K562 (cell line): ENCODE data around the gene UBE2L3. TPM values are rescaled to one million over a fixed set of nuclear protein-coding genes. Genes with fewer than 3 reads are reported as not detected.
"Not testable (repeated sequence)": the region's sequence is repeated elsewhere in the genome, so short reads cannot be mapped to it uniquely, and the experiment has no call there.

Experiments used
- ATAC-seq: fragments of 200-7000 bp; cut with Tn5 transposase; 3 replicates; pipeline ENCODE4 v1.9.1; 2020; ENCODE audit warnings: moderate library complexity
- BruUV-seq: library from RNA; stranded (reverse); fragments of 400-500 nt; replicated peaks from 2 replicates; lab custom pipeline; 2021; lab: Mats Ljungman, UMichigan
- CTCF ChIA-PET: fragments of 300-600 bp; formaldehyde crosslinking; extraction: SDS; loops from one replicate; lab custom pipeline; 2021; ENCODE audit warnings: low intra/inter-chr PET ratio; lab: Yijun Ruan, JAX
- POLR2A ChIA-PET: fragments of 300-600, 350-650 bp; sonication (Branson Sonifier 250); formaldehyde crosslinking; extraction: SDS; loops from one replicate; lab custom pipeline; 2021; ENCODE audit warnings: antibody characterized with exemption, inconsistent platforms; lab: Yijun Ruan, JAX
- DNase-seq, 4 experiments: peaks; one replicate each; pipeline versions ENCODE4 v3.0.0 to v3.0.0-alpha.2; 2011 to 2018; ENCODE audit warnings: low spot score in 3 of 4, mixed read lengths in 3 of 4; ENCODE audit errors: extremely low read depth in 1 of 4
- FAIRE-seq: peaks from 2 replicates; lab custom pipeline; 2011; peaks lifted over from hg19 to GRCh38; lab: Jason Lieb, UNC
- H2AFZ ChIP-seq: 2 replicates; pipeline ENCODE4 v1.6.0; 2011; ENCODE audit warnings: low read depth, low read length, control low read depth, inconsistent platforms
- H3K27ac ChIP-seq: fragments of 200-600 bp; 3 replicates; pipeline ENCODE4 v1.8.0; 2011; ENCODE audit warnings: low read depth, mild to moderate bottlenecking, control low read depth, inconsistent platforms, low read length, moderate library complexity, mixed read lengths; ENCODE audit errors: extremely low read depth
- H3K27me3 ChIP-seq, 2 experiments: fragments of 300-600 bp in 1 of 2; 2 replicates in 1 of 2; 3 replicates in 1 of 2; pipeline versions ENCODE4 v1.6.0 to v1.8.0; 2011; ENCODE audit warnings: inconsistent platforms in 2 of 2, low read length in 2 of 2, mild to moderate bottlenecking in 1 of 2, mixed read lengths in 1 of 2, moderate library complexity in 1 of 2; ENCODE audit not compliant: control insufficient read depth in 2 of 2, insufficient read depth in 2 of 2
- H3K36me3 ChIP-seq: fragments of 300-600 bp; 3 replicates; pipeline ENCODE4 v1.8.0; 2011; ENCODE audit warnings: mild to moderate bottlenecking, low read length, inconsistent platforms; ENCODE audit not compliant: control insufficient read depth, insufficient read depth
- H3K4me1 ChIP-seq, 2 experiments: fragments of 200-600 bp in 1 of 2; replicated peaks in 1 of 2; 2 replicates in 1 of 2; 3 replicates in 1 of 2; pipeline versions ENCODE4 v1.5.1 to v1.8.0; 2011; ENCODE audit warnings: inconsistent platforms in 2 of 2, low read length in 2 of 2, mild to moderate bottlenecking in 1 of 2, mixed read lengths in 1 of 2, moderate library complexity in 1 of 2; ENCODE audit not compliant: control insufficient read depth in 2 of 2, insufficient read depth in 2 of 2
- H3K4me2 ChIP-seq: 2 replicates; pipeline ENCODE4 v1.6.1; 2011; ENCODE audit warnings: low read length, control low read depth, inconsistent platforms, mixed read lengths; ENCODE audit not compliant: insufficient read depth
- H3K4me3 ChIP-seq: fragments of 200-600 bp; sonication (generic), shearing (Covaris generic); 2 replicates; pipeline ENCODE4 v1.5.1; 2016; ENCODE audit warnings: control low read depth, inconsistent platforms
- H3K79me2 ChIP-seq: fragments of 200-600 bp; 3 replicates; pipeline ENCODE4 v1.8.0; 2011; ENCODE audit warnings: low read length, inconsistent platforms; ENCODE audit not compliant: control insufficient read depth, insufficient read depth
- H3K9ac ChIP-seq, 2 experiments: 2 replicates each; pipeline versions ENCODE4 v1.6.0 to v1.6.1; 2011; ENCODE audit warnings: low read depth in 2 of 2, low read length in 2 of 2, control low read depth in 1 of 2, inconsistent platforms in 1 of 2, mild to moderate bottlenecking in 1 of 2, mixed read lengths in 1 of 2; ENCODE audit not compliant: insufficient read depth in 1 of 2
- H3K9me1 ChIP-seq: one replicate; pipeline ENCODE4 v1.6.0; 2011; ENCODE audit warnings: inconsistent platforms, mild to moderate bottlenecking, low read length, moderate library complexity; ENCODE audit not compliant: control insufficient read depth, insufficient read depth
- H3K9me3 ChIP-seq: replicated peaks from 2 replicates; pipeline ENCODE4 v1.5.1; 2011; ENCODE audit warnings: low read depth, low read length, inconsistent platforms; ENCODE audit not compliant: control insufficient read depth, insufficient read depth
- H4K20me1 ChIP-seq: replicated peaks from 2 replicates; pipeline ENCODE4 v1.6.1; 2011; ENCODE audit warnings: low read length, inconsistent platforms, mixed read lengths; ENCODE audit not compliant: control insufficient read depth, insufficient read depth
- CHCHD3 ChIP-seq: fragments of 250-450 bp; sonication (Bioruptor Pico); IDR thresholded peaks from 2 replicates; pipeline ENCODE4 v2.1.2; 2022; ENCODE audit warnings: mild to moderate bottlenecking
- JUNB ChIP-seq: fragments of 450-650 bp; formaldehyde crosslinking; conservative IDR thresholded peaks from 2 replicates; pipeline ENCODE4 v1.4.0; 2020; ENCODE audit warnings: mild to moderate bottlenecking
- MED1 ChIP-seq: sonication (generic); formaldehyde crosslinking; IDR thresholded peaks from 2 replicates; pipeline ENCODE4 v1.8.1; 2023; ENCODE audit warnings: missing genetic modification reagents, borderline replicate concordance
- ZFX ChIP-seq: sonication (generic); formaldehyde crosslinking; IDR thresholded peaks from 2 replicates; pipeline ENCODE4 v1.8.0; 2022; ENCODE audit warnings: mild to moderate bottlenecking, missing genetic modification reagents, moderate library complexity
- ZNF121 ChIP-seq: sonication (generic); formaldehyde crosslinking; conservative IDR thresholded peaks from 2 replicates; pipeline ENCODE4 v1.8.0; 2022; ENCODE audit warnings: missing genetic modification reagents
- ZNF282 ChIP-seq: sonication (generic); formaldehyde crosslinking; IDR thresholded peaks from 2 replicates; pipeline ENCODE4 v1.8.1; 2023; ENCODE audit warnings: missing genetic modification reagents
- WGBS: fragments of 100-300 bp; shearing (Covaris generic); methylation state at CpG from one replicate; pipeline ENCODE4 v1.1.6; 2016; ENCODE audit warnings: low coverage, mixed read lengths; ENCODE audit not compliant: insufficient coverage; ENCODE audit errors: missing lambda C conversion rate; 5-methylcytosine and 5-hydroxymethylcytosine counted together
- in situ Hi-C: fragments of 300-500 bp; cut with MboI; formaldehyde crosslinking; loops from 4 replicates; pipeline ENCODE4 v1.15.0; 2018; ENCODE audit warnings: inconsistent platforms, mixed read lengths
- intact Hi-C: fragments of 100-400 bp; cut with micrococcal nuclease; formaldehyde crosslinking; loops from 2 replicates; pipeline ENCODE4 v1.14.2; 2022
- polyA plus RNA-seq, 8 experiments: library from polyadenylated mRNA; depleted of rRNA in 4 of 8; stranded (reverse) in 5 of 8; unstranded in 3 of 8; fragments of >200 nt; fragmentation: Nextera tagmentation in 2 of 8; fragmentation: Illumina TruSeq in 1 of 8; extraction: Ambion mirVana in 2 of 8; extraction: Trizol in 1 of 8; gene quantifications; 2 replicates each; pipeline versions ENCODE4 v1.2.1 to v1.2.3, GENCODE V29; 2011 to 2014; ENCODE audit warnings: inconsistent platforms in 1 of 8, missing spikeins in 1 of 8
- total RNA-seq, 7 experiments: library from RNA; depleted of rRNA in 6 of 7; stranded (reverse); fragments of >200 nt in 6 of 7; fragmentation: Illumina TruSeq in 2 of 7; extraction: Trizol in 2 of 7; gene quantifications; 2 replicates each; pipeline versions ENCODE4 v1.2.1 to v1.2.3, GENCODE V29; 2011 to 2021; ENCODE audit warnings: low replicate concordance in 1 of 7
- TF ChIP-seq, protein P1 (sequence below): IDR thresholded peaks from 2 replicates; pipeline ENCODE4 v1.6.1; 2016; ENCODE audit warnings: missing genetic modification characterization, missing compliant biosample characterization
- TF ChIP-seq, protein P2 (sequence below): sonication (generic); formaldehyde crosslinking; IDR thresholded peaks from 2 replicates; pipeline ENCODE4 v1.8.0; 2022; ENCODE audit warnings: mild to moderate bottlenecking, missing genetic modification reagents
- TF ChIP-seq, protein P3 (sequence below): sonication (generic); formaldehyde crosslinking; IDR thresholded peaks from 2 replicates; pipeline ENCODE4 v1.8.1; 2023; ENCODE audit warnings: mild to moderate bottlenecking, missing genetic modification reagents
- TF ChIP-seq, protein P4 (sequence below): sonication (generic); formaldehyde crosslinking; IDR thresholded peaks from 2 replicates; pipeline ENCODE4 v1.8.1; 2023; ENCODE audit warnings: mild to moderate bottlenecking, missing genetic modification reagents

Gene UBE2L3
- total and polyA plus RNA-seq, 9 of the 15 experiments (the other 6 are each of a cell fraction or from before 2014, with no cell fraction given): 215 to 625 (median 285) TPM

DNA sequence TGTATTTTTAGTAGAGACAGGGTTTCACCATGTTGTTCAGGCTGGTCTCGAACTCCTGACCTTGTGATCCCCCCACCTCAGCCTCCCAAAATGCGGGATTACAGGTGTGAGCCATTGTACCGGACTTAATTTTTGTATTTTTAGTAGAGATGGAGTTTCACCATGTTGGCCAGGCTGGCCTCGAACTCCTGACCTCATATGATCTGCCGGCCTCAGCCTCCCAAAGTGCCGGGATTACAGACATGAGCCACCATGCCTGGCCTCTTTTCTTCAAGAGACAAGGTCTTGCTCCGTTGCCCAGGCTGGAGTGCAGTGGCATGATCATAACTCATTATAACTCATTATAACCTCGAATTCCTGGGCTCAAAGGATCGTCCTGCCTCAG, 13.1 kb downstream of the UBE2L3 start (continued):
- TF ChIP-seq, protein P1, sequence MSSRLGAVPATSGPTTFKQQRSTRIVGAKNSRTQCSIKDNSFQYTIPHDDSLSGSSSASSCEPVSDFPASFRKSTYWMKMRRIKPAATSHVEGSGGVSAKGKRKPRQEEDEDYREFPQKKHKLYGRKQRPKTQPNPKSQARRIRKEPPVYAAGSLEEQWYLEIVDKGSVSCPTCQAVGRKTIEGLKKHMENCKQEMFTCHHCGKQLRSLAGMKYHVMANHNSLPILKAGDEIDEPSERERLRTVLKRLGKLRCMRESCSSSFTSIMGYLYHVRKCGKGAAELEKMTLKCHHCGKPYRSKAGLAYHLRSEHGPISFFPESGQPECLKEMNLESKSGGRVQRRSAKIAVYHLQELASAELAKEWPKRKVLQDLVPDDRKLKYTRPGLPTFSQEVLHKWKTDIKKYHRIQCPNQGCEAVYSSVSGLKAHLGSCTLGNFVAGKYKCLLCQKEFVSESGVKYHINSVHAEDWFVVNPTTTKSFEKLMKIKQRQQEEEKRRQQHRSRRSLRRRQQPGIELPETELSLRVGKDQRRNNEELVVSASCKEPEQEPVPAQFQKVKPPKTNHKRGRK (tag): peak; percentile 1; the same call in 1 of the 2 replicates
- peak; percentile 16; the same call in 1 of the 2 replicates for TF ChIP-seq ZNF121 (CRISPR knock-in tag)
- 0 out of 2 replicates have a peak, but pooled peaks have one; percentile 4 for TF ChIP-seq JUNB

DNA sequence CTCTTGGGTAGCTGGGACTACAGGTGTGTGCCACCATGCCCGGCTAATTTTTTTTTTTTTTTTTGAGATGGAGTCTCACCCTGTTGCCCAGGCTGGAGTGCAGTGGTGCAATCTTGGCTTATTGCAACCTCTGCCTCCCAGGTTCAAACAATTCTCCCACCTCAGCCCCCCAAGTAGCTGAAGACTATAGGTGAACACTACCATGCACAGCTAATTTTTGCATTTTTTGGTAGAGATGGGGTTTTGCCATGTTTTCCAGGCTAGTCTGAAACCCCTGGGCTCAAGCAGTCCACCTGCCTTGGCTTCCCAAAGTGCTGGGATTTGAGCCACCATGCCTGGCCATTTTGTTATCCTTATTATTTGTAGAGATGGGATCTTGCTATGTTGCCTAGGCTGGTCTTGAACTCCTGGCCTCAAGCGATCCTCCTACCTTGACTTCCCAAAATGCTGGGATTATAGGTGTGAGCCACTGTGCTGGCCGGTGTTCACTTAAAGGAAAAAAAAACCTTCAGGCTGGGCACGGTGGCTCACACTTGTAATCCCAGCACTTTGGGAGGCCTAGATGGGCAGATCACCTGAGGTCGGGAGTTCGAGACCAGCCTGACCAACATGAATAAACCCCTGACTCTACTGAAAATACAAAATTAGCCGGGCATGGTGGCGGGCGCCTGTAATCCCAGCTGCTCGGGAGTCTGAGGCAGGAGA, 13.6 kb downstream of the UBE2L3 start:
- ATAC-seq, DNase-seq, H3K9ac ChIP-seq, FAIRE-seq, in situ Hi-C loops, H3K4me2 ChIP-seq, H2AFZ ChIP-seq, H3K27me3 ChIP-seq, CTCF ChIA-PET, H3K4me3 ChIP-seq, intact Hi-C loops, H3K9me3 ChIP-seq, H3K27ac ChIP-seq, BruUV-seq: not testable (repeated sequence)
- H4K20me1 ChIP-seq: peaks cover 68% of the 10 kb centered on the region
- POLR2A ChIA-PET: interaction anchor here (0.5 to 76.8 kb wide), 4 partner anchors 8 to 380 kb away, joined by 3 to 4622 read pairs (median 22); partner anchors contain the start of genes CCDC116, SDF2L1 and YDJC
- H3K4me1 ChIP-seq: peaks cover 13 to 16% of the 10 kb centered on the region in 2 experiments; a peak in 3 of 5 replicates
- WGBS: 64% methylated on average over 10 of the region's 10 CpGs
- peaks cover 97% of the 10 kb centered on the region for H3K79me2 ChIP-seq
- peaks cover 60% of the 10 kb centered on the region for H3K36me3 ChIP-seq
- H3K9me1 ChIP-seq: peaks cover 37% of the 10 kb centered on the region
- TF ChIP-seq, protein P2, sequence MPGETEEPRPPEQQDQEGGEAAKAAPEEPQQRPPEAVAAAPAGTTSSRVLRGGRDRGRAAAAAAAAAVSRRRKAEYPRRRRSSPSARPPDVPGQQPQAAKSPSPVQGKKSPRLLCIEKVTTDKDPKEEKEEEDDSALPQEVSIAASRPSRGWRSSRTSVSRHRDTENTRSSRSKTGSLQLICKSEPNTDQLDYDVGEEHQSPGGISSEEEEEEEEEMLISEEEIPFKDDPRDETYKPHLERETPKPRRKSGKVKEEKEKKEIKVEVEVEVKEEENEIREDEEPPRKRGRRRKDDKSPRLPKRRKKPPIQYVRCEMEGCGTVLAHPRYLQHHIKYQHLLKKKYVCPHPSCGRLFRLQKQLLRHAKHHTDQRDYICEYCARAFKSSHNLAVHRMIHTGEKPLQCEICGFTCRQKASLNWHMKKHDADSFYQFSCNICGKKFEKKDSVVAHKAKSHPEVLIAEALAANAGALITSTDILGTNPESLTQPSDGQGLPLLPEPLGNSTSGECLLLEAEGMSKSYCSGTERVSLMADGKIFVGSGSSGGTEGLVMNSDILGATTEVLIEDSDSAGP (CRISPR knock-in tag): 0 out of 2 replicates have a peak, but pooled peaks have one; percentile 41
- TF ChIP-seq ZNF282 (peak; percentile 77), ZFX (CRISPR knock-in tag) (0 out of 2 replicates have a peak, but pooled peaks have one; percentile 14), CHCHD3 (CRISPR knock-in tag) (peak; percentile 83; the same call in 1 of the 2 replicates), MED1 (CRISPR knock-in tag) (peak; percentile 68; the same call in 1 of the 2 replicates)
- TF ChIP-seq, protein P3, sequence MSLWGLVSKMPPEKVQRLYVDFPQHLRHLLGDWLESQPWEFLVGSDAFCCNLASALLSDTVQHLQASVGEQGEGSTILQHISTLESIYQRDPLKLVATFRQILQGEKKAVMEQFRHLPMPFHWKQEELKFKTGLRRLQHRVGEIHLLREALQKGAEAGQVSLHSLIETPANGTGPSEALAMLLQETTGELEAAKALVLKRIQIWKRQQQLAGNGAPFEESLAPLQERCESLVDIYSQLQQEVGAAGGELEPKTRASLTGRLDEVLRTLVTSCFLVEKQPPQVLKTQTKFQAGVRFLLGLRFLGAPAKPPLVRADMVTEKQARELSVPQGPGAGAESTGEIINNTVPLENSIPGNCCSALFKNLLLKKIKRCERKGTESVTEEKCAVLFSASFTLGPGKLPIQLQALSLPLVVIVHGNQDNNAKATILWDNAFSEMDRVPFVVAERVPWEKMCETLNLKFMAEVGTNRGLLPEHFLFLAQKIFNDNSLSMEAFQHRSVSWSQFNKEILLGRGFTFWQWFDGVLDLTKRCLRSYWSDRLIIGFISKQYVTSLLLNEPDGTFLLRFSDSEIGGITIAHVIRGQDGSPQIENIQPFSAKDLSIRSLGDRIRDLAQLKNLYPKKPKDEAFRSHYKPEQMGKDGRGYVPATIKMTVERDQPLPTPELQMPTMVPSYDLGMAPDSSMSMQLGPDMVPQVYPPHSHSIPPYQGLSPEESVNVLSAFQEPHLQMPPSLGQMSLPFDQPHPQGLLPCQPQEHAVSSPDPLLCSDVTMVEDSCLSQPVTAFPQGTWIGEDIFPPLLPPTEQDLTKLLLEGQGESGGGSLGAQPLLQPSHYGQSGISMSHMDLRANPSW: 0 out of 2 replicates have a peak, but pooled peaks have one; percentile 59
- TF ChIP-seq, protein P4, sequence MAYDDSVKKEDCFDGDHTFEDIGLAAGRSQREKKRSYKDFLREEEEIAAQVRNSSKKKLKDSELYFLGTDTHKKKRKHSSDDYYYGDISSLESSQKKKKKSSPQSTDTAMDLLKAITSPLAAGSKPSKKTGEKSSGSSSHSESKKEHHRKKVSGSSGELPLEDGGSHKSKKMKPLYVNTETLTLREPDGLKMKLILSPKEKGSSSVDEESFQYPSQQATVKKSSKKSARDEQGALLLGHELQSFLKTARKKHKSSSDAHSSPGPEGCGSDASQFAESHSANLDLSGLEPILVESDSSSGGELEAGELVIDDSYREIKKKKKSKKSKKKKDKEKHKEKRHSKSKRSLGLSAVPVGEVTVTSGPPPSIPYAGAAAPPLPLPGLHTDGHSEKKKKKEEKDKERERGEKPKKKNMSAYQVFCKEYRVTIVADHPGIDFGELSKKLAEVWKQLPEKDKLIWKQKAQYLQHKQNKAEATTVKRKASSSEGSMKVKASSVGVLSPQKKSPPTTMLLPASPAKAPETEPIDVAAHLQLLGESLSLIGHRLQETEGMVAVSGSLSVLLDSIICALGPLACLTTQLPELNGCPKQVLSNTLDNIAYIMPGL: peak; percentile 47; the same call in 1 of the 2 replicates
